GM12891 (cell line): Measurements from ENCODE around the gene SCRN2.

Experiments
- POLR2A ChIP-seq: IDR thresholded peaks from 2 replicates; pipeline ENCODE4 v1.6.1; 2011; ENCODE audit warnings: low read depth, low read length, control low read depth
- POLR2AphosphoS5 ChIP-seq: IDR thresholded peaks from 2 replicates; pipeline ENCODE4 v1.6.1; 2011; ENCODE audit warnings: low read depth, low read length, control low read depth
- SPI1 ChIP-seq: IDR thresholded peaks from 2 replicates; pipeline ENCODE4 v1.6.1; 2011; ENCODE audit warnings: low read depth, low read length, control low read depth

- TF ChIP-seq SPI1 (no peak), POLR2A (no peak), POLR2AphosphoS5 (no peak)
Observed at GRCh38 chr17:47860386-47860785, 19.3 kb upstream of the SCRN2 start.
